GM10266 (cell line): Measurements from ENCODE around the gene GRIA4.

Source experiments
- DNase-seq: peaks from one replicate; pipeline ENCODE4 v3.0.0; 2012; ENCODE audit errors: extremely low spot score
- TF ChIP-seq, protein P1 (sequence below): IDR thresholded peaks from 2 replicates; pipeline ENCODE4 v1.5.1; 2012; ENCODE audit warnings: mild to moderate bottlenecking, low read depth; ENCODE audit not compliant: control insufficient read depth, insufficient read depth; ENCODE audit errors: missing control alignments

The GRIA4 gene

DNA sequence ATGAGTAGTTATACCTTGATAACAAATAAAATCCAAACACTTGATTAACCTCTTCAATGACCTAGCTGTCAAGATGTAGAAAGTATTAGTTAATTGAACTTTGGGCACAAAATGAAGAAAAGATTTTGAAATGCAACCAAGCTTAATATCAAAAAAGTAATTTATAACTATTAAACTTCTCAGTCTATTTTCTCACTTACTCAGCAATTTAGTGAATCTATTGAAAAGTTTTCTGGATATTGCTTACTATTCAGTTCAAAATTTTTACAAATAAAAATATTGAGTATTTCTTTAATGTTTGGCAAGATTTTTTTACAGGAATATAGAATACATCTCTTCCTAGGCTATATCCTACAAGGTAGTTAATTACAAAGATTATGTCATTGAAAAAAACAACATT lies 192.5 kb downstream of the GRIA4 start:
- no peak for DNase-seq
- TF ChIP-seq, protein P1, sequence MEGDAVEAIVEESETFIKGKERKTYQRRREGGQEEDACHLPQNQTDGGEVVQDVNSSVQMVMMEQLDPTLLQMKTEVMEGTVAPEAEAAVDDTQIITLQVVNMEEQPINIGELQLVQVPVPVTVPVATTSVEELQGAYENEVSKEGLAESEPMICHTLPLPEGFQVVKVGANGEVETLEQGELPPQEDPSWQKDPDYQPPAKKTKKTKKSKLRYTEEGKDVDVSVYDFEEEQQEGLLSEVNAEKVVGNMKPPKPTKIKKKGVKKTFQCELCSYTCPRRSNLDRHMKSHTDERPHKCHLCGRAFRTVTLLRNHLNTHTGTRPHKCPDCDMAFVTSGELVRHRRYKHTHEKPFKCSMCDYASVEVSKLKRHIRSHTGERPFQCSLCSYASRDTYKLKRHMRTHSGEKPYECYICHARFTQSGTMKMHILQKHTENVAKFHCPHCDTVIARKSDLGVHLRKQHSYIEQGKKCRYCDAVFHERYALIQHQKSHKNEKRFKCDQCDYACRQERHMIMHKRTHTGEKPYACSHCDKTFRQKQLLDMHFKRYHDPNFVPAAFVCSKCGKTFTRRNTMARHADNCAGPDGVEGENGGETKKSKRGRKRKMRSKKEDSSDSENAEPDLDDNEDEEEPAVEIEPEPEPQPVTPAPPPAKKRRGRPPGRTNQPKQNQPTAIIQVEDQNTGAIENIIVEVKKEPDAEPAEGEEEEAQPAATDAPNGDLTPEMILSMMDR, result no peak

DNA sequence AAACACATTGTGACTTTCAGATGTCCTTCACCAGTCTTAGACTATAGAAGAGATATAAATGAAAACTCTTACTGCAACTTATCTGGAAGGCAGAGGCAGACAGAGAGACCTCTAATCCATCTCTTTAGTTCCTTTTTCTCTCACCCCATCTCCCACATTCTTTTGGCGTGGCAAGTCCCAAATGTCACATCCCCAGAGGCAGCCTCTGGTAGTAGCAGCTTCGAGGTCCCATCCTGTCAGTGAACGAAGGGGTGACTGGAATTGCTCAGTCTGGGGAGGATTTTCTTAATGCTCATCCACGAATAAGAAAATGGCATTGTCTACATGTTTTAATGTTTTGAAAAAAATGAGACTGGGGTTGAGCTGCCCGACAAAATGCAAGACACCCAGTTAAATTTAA lies 201.4 kb downstream of the GRIA4 start:
- TF ChIP-seq, protein P1, result no peak
- no peak for DNase-seq

DNA sequence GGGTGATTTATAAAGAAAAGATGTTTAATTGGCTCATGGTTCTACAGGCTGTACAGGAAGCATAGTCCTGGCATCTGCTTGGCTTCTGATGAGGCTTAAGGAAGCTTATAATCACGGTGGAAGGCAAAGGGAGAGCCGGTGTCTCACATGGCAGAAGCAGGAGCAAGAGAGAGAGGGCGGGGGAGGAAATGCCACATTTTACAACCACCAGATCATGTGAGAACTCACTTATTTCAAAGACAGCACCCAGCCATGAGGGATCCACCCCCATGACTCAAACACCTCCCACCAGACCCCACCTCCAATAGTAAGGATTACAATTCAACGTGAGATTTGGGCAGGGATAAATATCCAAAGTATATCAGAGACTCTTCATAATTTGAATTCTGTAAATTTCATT lies 211.5 kb downstream of the GRIA4 start:
- TF ChIP-seq, protein P1, result no peak
- DNase-seq, result no peak

DNA sequence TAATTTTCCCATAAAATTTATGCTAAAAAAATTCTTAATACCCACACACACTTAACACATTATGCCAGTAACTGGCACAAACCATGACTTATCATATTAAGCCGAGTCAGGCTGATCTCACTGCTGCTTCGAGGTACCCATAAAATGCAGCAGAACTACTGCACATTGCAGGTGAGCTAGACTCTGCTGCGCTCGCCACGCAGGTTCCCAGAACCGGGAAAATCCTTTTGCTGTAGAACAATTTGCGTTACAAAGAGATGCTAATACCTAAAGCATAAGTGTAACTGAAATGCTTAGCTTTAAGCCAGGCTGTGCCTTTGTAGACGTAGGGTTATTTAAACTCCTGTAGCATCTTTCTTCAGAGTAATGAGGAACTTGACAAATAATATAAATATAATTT lies 211.9 kb downstream of the GRIA4 start:
- TF ChIP-seq, protein P1, result no peak
- no peak for DNase-seq

DNA sequence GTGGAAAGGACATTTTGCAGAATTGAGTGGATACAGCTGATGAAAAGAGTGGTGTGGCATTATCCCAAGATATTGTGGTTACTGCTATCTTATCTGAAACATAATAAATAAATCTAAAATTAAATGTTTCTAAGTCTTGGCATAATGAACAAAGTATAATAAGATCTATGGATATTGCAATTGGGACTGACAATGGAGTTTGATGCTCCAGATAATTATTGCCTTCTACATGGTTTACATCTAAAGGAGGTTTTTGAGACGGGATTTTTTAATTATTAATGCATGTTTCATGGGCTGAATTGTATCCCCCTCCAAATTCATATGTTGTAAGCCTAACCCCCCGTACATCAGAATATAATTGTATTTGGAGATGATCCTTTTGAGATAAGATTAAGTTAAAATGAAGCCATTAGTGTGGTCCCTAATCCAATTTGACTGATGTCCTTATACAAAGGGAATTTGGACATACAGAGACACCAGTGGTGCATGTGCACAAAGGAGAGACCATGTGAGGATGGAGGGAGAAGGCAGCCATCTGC lies 213.7 kb downstream of the GRIA4 start:
- no peak for DNase-seq
- TF ChIP-seq, protein P1, result no peak

DNA sequence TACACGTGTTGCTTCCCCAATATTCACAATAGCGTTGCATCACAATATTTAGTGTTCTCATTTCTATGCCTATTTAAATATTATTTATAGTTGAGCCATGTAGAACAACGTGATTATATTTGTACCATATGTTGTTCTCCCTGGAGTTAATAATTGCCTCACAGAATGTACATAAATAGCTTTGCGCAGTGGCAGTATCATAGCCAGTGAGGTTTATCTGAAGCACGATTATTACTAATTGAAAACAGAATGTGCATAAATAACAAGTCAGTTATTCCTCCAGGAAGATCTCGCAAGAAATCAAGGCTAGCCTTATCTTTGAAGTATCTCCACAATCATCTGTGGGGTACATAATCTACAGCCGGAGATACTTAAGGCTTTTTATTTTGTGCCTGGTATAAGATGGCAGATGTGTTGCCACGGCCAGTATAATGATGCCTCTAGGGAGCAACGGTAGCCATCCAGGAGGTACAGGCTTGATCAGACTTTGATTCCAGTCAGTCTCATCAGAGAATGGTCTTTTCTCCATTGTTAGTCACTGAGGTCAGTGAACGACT lies 214.7 kb downstream of the GRIA4 start:
- DNase-seq, result no peak
- TF ChIP-seq, protein P1, result no peak

DNA sequence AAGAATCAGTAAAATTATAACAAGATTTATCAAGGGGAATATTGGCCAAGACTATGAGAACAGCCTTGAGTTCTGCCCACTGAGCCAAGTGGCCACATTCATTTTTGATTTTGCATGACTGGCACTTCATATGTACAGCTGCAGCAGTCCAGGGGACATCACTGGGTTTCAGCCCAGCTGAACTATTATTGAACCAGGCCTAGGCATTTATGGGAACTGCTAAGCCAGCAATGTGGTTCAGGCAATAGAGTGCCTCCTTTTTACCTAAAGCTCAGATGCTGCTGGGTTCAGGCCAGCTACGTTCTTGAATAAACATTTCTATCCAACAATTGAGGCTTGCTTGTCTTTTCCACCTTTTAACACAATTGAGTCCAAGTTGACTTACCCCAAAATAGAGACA lies 215.3 kb downstream of the GRIA4 start:
- no peak for DNase-seq
- TF ChIP-seq, protein P1, result no peak
